H1 (cell line): ENCODE data around the gene DNM1L. TPM values are rescaled to one million over a fixed set of nuclear protein-coding genes. Genes with fewer than 3 reads are reported as not detected.

Source experiments
- CTCF ChIA-PET: fragments of 300-600 bp; sonication (Branson Sonifier 250); formaldehyde crosslinking; loops from one replicate; lab custom pipeline; 2021; ENCODE audit not compliant: partially characterized antibody; lab: Charles Lee
- POLR2A ChIA-PET: fragments of 300-600 bp; sonication (Branson Sonifier 250); formaldehyde crosslinking; loops from one replicate; lab custom pipeline; 2021; ENCODE audit warnings: inconsistent platforms; ENCODE audit not compliant: partially characterized antibody; lab: Charles Lee
- DNase-seq, 2 experiments: peaks; one replicate each; pipeline versions ENCODE4 v3.0.0 to v3.0.0-alpha.2; 2010 to 2022; ENCODE audit warnings: low spot score in 2 of 2, low read depth in 1 of 2, mixed read lengths in 1 of 2
- FAIRE-seq: peaks from 2 replicates; lab custom pipeline; 2011; peaks lifted over from hg19 to GRCh38; lab: Jason Lieb, UNC
- H2AFZ ChIP-seq: 2 replicates; pipeline ENCODE4 v1.8.1; 2012; ENCODE audit warnings: low read length, inconsistent platforms
- H2AK5ac ChIP-seq: 2 replicates; pipeline ENCODE4 v1.6.1; 2013; ENCODE audit warnings: low read depth, low read length
- H2BK120ac ChIP-seq: replicated peaks from 2 replicates; pipeline ENCODE3; 2013; ENCODE audit warnings: low read depth, low read length, inconsistent platforms
- H2BK12ac ChIP-seq: 2 replicates; pipeline ENCODE4 v1.6.1; 2013; ENCODE audit warnings: low read depth, low read length
- H2BK15ac ChIP-seq: 2 replicates; pipeline ENCODE4 v1.6.1; 2013; ENCODE audit warnings: low read length
- H2BK20ac ChIP-seq: 2 replicates; pipeline ENCODE4 v1.6.1; 2013; ENCODE audit warnings: low read length
- H2BK5ac ChIP-seq: 2 replicates; pipeline ENCODE4 v1.6.1; 2013; ENCODE audit warnings: low read depth, low read length
- H3K14ac ChIP-seq: 2 replicates; pipeline ENCODE4 v1.6.1; 2013; ENCODE audit warnings: inconsistent platforms; ENCODE audit not compliant: insufficient read length
- H3K18ac ChIP-seq: 2 replicates; pipeline ENCODE4 v1.6.1; 2013; ENCODE audit warnings: low read length; ENCODE audit errors: extremely low read depth
- H3K23ac ChIP-seq: 2 replicates; pipeline ENCODE4 v1.6.1; 2013; ENCODE audit warnings: inconsistent platforms; ENCODE audit not compliant: insufficient read length
- H3K23me2 ChIP-seq: 2 replicates; pipeline ENCODE4 v1.6.1; 2013; ENCODE audit warnings: low read depth, low read length
- H3K27ac ChIP-seq: 2 replicates; pipeline ENCODE4 v1.6.1; 2011; ENCODE audit warnings: low read depth, low read length, inconsistent platforms
- H3K27me3 ChIP-seq, 4 experiments: replicated peaks in 1 of 4; 1 replicate in 1 of 4; 2 replicates in 3 of 4; pipeline versions ENCODE4 v1.6.1 to v1.8.1; 2011 to 2013; ENCODE audit warnings: low read length in 3 of 4, mild to moderate bottlenecking in 3 of 4, inconsistent platforms in 2 of 4, mixed read lengths in 2 of 4, moderate library complexity in 1 of 4; ENCODE audit not compliant: control insufficient read depth in 3 of 4, insufficient read depth in 3 of 4; ENCODE audit errors: extremely low read depth in 1 of 4
- H3K36me3 ChIP-seq, 4 experiments: 2 replicates each; pipeline versions ENCODE4 v1.6.1 to v1.8.1; 2011 to 2013; ENCODE audit warnings: mild to moderate bottlenecking in 4 of 4, low read length in 3 of 4, moderate library complexity in 2 of 4, control low read depth in 1 of 4, inconsistent platforms in 1 of 4; ENCODE audit not compliant: insufficient read depth in 4 of 4, control insufficient read depth in 2 of 4
- H3K4ac ChIP-seq: replicated peaks from 2 replicates; pipeline ENCODE3; 2013; ENCODE audit warnings: low read length, low read depth, mixed read lengths, inconsistent platforms; ENCODE audit not compliant: insufficient read length
- H3K4me1 ChIP-seq, 4 experiments: replicated peaks in 1 of 4; 1 replicate in 1 of 4; 2 replicates in 3 of 4; pipeline versions ENCODE4 v1.6.1 to v1.8.1; 2011 to 2013; ENCODE audit warnings: low read length in 3 of 4, inconsistent platforms in 2 of 4, mixed read lengths in 1 of 4; ENCODE audit not compliant: insufficient read depth in 4 of 4, control insufficient read depth in 3 of 4
- H3K4me2 ChIP-seq, 2 experiments: 2 replicates each; pipeline versions ENCODE4 v1.6.1 to v1.8.1; 2011 to 2013; ENCODE audit warnings: low read depth in 2 of 2, low read length in 2 of 2, control low read depth in 1 of 2, inconsistent platforms in 1 of 2, mild to moderate bottlenecking in 1 of 2; ENCODE audit not compliant: insufficient read depth in 1 of 2
- H3K4me3 ChIP-seq, 4 experiments: fragments of 200-600, 300-600 bp in 1 of 4; sonication (generic), shearing (Covaris generic), sonication (Bioruptor Twin) in 1 of 4; 2 replicates each; pipeline versions ENCODE4 v1.5.1 to v1.8.1; 2011 to 2016; ENCODE audit warnings: low read length in 4 of 4, low read depth in 3 of 4, control low read depth in 2 of 4, inconsistent platforms in 2 of 4, mild to moderate bottlenecking in 2 of 4, mixed read lengths in 1 of 4, moderate library complexity in 1 of 4; ENCODE audit not compliant: insufficient read depth in 2 of 4; ENCODE audit errors: extremely low read depth in 1 of 4
- H3K56ac ChIP-seq: replicated peaks from 2 replicates; pipeline ENCODE3; 2013; ENCODE audit warnings: low read depth, mild to moderate bottlenecking, mixed read lengths, low read length, inconsistent platforms; ENCODE audit not compliant: insufficient read length
- H3K79me1 ChIP-seq: 2 replicates; pipeline ENCODE4 v1.6.1; 2013; ENCODE audit warnings: low read depth, low read length, control low read depth
- H3K79me2 ChIP-seq, 2 experiments: 2 replicates each; pipeline versions ENCODE4 v1.6.1 to v1.8.1; 2012 to 2013; ENCODE audit warnings: low read length in 2 of 2, mild to moderate bottlenecking in 2 of 2, inconsistent platforms in 1 of 2; ENCODE audit not compliant: insufficient read depth in 2 of 2, control insufficient read depth in 1 of 2
- H3K9ac ChIP-seq, 4 experiments: replicated peaks in 1 of 4; 1 replicate in 1 of 4; 2 replicates in 3 of 4; pipeline versions ENCODE4 v1.6.1 to v1.8.1; 2011 to 2013; ENCODE audit warnings: low read depth in 3 of 4, low read length in 3 of 4, control low read depth in 2 of 4, mild to moderate bottlenecking in 2 of 4, moderate library complexity in 2 of 4, inconsistent platforms in 1 of 4; ENCODE audit errors: extremely low read depth in 1 of 4
- H3K9me3 ChIP-seq, 2 experiments: 2 replicates each; pipeline versions ENCODE4 v1.6.1 to v1.8.1; 2012 to 2013; ENCODE audit warnings: mild to moderate bottlenecking in 2 of 2, moderate library complexity in 2 of 2, control low read depth in 1 of 2, inconsistent platforms in 1 of 2, low read depth in 1 of 2, low read length in 1 of 2, mixed read lengths in 1 of 2; ENCODE audit not compliant: insufficient read depth in 2 of 2
- H4K20me1 ChIP-seq, 2 experiments: replicated peaks in 1 of 2; 2 replicates each; pipeline versions ENCODE3 to v1.8.1; 2011 to 2013; ENCODE audit warnings: inconsistent platforms in 2 of 2, low read length in 2 of 2, mild to moderate bottlenecking in 1 of 2; ENCODE audit not compliant: insufficient read depth in 2 of 2, control insufficient read depth in 1 of 2
- H4K5ac ChIP-seq: 2 replicates; pipeline ENCODE4 v1.6.1; 2013; ENCODE audit warnings: low read length, low read depth, mixed read lengths, inconsistent platforms; ENCODE audit not compliant: insufficient read length
- H4K8ac ChIP-seq: 2 replicates; pipeline ENCODE4 v1.8.0; 2013; ENCODE audit warnings: mild to moderate bottlenecking, moderate library complexity, low read length, inconsistent platforms; ENCODE audit not compliant: insufficient read depth; ENCODE audit errors: extremely low read depth
- H4K91ac ChIP-seq: replicated peaks from 2 replicates; pipeline ENCODE3; 2013; ENCODE audit warnings: low read length, mixed read lengths, inconsistent platforms; ENCODE audit not compliant: insufficient read length
- CBX8 ChIP-seq: fragments of 300-800, 300-1000 bp; sonication (generic); IDR thresholded peaks from 2 replicates; pipeline ENCODE4 v1.7.1; 2016; ENCODE audit warnings: low read depth, low read length, borderline replicate concordance
- POLR2AphosphoS5 ChIP-seq: IDR thresholded peaks from 2 replicates; pipeline ENCODE4 v1.6.1; 2011; ENCODE audit warnings: low read depth, low read length
- SIN3A ChIP-seq, 2 experiments: IDR thresholded peaks in 1 of 2; conservative IDR thresholded peaks in 1 of 2; 2 replicates each; pipeline ENCODE4 v1.6.1; 2011 to 2012; ENCODE audit warnings: low read length in 2 of 2, improper control_type of control experiment in 1 of 2, low read depth in 1 of 2, mild to moderate bottlenecking in 1 of 2
- SIRT6 ChIP-seq: IDR thresholded peaks from one replicate; pipeline ENCODE4 v1.7.1; 2012; ENCODE audit warnings: low read length, inconsistent platforms
- SRF ChIP-seq: IDR thresholded peaks from 2 replicates; pipeline ENCODE4 v1.6.1; 2011; ENCODE audit warnings: mild to moderate bottlenecking, low read depth, low read length, moderate library complexity
- WGBS, 2 experiments: shearing (Covaris generic) in 1 of 2; methylation state at CpG; one replicate each; pipeline versions ENCODE4 v1.1.6 to v1.1.7; 2013 to 2015; ENCODE audit warnings: low lambda C conversion rate in 2 of 2, mixed read lengths in 2 of 2, inconsistent platforms in 1 of 2, low coverage in 1 of 2, missing lambda C conversion rate in 1 of 2; ENCODE audit not compliant: insufficient replicate concordance in 2 of 2, insufficient coverage in 1 of 2, insufficient read length in 1 of 2; ENCODE audit errors: extremely low coverage in 1 of 2, missing lambda C conversion rate in 1 of 2; 5-methylcytosine and 5-hydroxymethylcytosine counted together
- polyA plus RNA-seq, 7 experiments: library from polyadenylated mRNA; depleted of rRNA in 3 of 7; stranded (reverse) in 5 of 7; unstranded in 2 of 7; fragments of >200 nt in 5 of 7; fragments of 200-250 nt in 2 of 7; gene quantifications; 1 replicate in 5 of 7; 2 replicates in 1 of 7; 4 replicates in 1 of 7; pipeline versions ENCODE4 v1.2.1 to v1.2.3, GENCODE V29; 2011 to 2013; ENCODE audit warnings: missing spikeins in 2 of 7, mixed read lengths in 2 of 7
- total RNA-seq: library from RNA; stranded (reverse); fragmentation: NEBNext Ultra II Directional; extraction: Animal tissue kit (Norgen Biotek cat#: 25700); gene quantifications from 2 replicates; pipeline ENCODE4 v1.2.1, GENCODE V29; 2021

Gene DNM1L
- total and polyA plus RNA-seq, 2 of the 8 experiments (the other 6 are each of a cell fraction or from before 2014, with no cell fraction given) = 23.7 to 93.9 TPM

- CTCF ChIA-PET = no interaction called here
- no peak overlapping the region for H2BK12ac ChIP-seq
- H3K9ac ChIP-seq = no peak overlapping the region
- H3K23ac ChIP-seq = no peak overlapping the region
- H4K20me1 ChIP-seq = no peaks in the 10 kb centered on the region
- H3K18ac ChIP-seq = no peak overlapping the region
- no peak overlapping the region for H4K5ac ChIP-seq
- no peak overlapping the region for H2BK20ac ChIP-seq
- no peaks in the 10 kb centered on the region for H3K23me2 ChIP-seq
- H2BK120ac ChIP-seq = no peak overlapping the region
- WGBS, 2 experiments = 97% methylated on average over 2 of the region's 2 CpGs; no CpG with 5 or more reads in 1 of the 2 experiments
- no peaks in the 10 kb centered on the region; the same call in 1 of the 2 replicates for H3K79me1 ChIP-seq
- no peak overlapping the region for H2AFZ ChIP-seq
- DNase-seq = no peak
- H2BK5ac ChIP-seq = no peak overlapping the region
- no peak overlapping the region for H4K8ac ChIP-seq
- no peak overlapping the region for H3K4me2 ChIP-seq
- no peaks in the 10 kb centered on the region for H3K79me2 ChIP-seq
- no peaks in the 10 kb centered on the region for H3K27me3 ChIP-seq
- no peak overlapping the region for H4K91ac ChIP-seq
- no peak overlapping the region for H2BK15ac ChIP-seq
- H3K36me3 ChIP-seq = peaks cover 8 to 37% (median 13%) of the 10 kb centered on the region in 4 experiments
- no peak overlapping the region for H2AK5ac ChIP-seq
- no peak for TF ChIP-seq CBX8
- TF ChIP-seq SIN3A (conservative IDR thresholded peaks at IDR 0.05 in 1 of 2, IDR thresholded peaks at IDR 0.05 in 1 of 2; ENCODE audit: low read depth in 1 of 2, low read length in 2 of 2) = no peak
- no peak for TF ChIP-seq SIRT6
- TF ChIP-seq SRF = no peak
- no peak for TF ChIP-seq POLR2AphosphoS5
- no peaks in the 10 kb centered on the region for H3K9me3 ChIP-seq
- H3K4ac ChIP-seq = no peak overlapping the region
- H3K56ac ChIP-seq = no peak overlapping the region
- POLR2A ChIA-PET = no interaction called here
- H3K14ac ChIP-seq = no peak overlapping the region
- H3K4me1 ChIP-seq = no peaks in the 10 kb centered on the region
- no peak overlapping the region for H3K4me3 ChIP-seq
- FAIRE-seq = no peak
- H3K27ac ChIP-seq = no peak overlapping the region
Measured at GRCh38 chr12:32644431-32644830, 34.7 kb upstream of the DNM1L start.
